CD4-positive, CD25-positive, alpha-beta regulatory T cell (primary cell): ENCODE measurements around the gene MYO15B. TPM values are rescaled to one million over a fixed set of nuclear protein-coding genes. Genes with fewer than 3 reads are reported as not detected.
A peak's percentile ranks its signal among the peaks of the same experiment; 100 is the strongest.

Experiments used
- ATAC-seq, 2 donors: fragments of 150-1000 bp; cut with Tn5 transposase; one replicate each; pipeline ENCODE4 v1.10.0; 2021; ENCODE audit warnings: low read depth in 2 of 2, moderate number of reproducible peaks in 2 of 2, moderate library complexity in 1 of 2
- DNase-seq, 3 donors: peaks; one replicate each; pipeline versions ENCODE4 v3.0.0 to v3.0.0-alpha.2; 2012 to 2022; ENCODE audit warnings: mixed read lengths in 1 of 3
- H3K27ac ChIP-seq: one replicate; pipeline ENCODE4 v1.7.0; 2013; ENCODE audit warnings: mild to moderate bottlenecking, low read length; ENCODE audit not compliant: insufficient read depth, poor library complexity, severe bottlenecking
- H3K27me3 ChIP-seq: one replicate; pipeline ENCODE4 v1.7.0; 2013; ENCODE audit warnings: low read length; ENCODE audit not compliant: control insufficient read depth, insufficient read depth
- H3K36me3 ChIP-seq: one replicate; pipeline ENCODE4 v1.7.0; 2013; ENCODE audit warnings: mild to moderate bottlenecking, low read length, moderate library complexity; ENCODE audit not compliant: control insufficient read depth, insufficient read depth
- H3K4me1 ChIP-seq: 2 replicates; pipeline ENCODE4 v1.7.0; 2013; ENCODE audit warnings: mild to moderate bottlenecking, low read length; ENCODE audit not compliant: insufficient read depth, control insufficient read depth, poor library complexity, severe bottlenecking
- H3K4me3 ChIP-seq: one replicate; pipeline ENCODE4 v1.7.0; 2013; ENCODE audit warnings: low read depth, mild to moderate bottlenecking, low read length, moderate library complexity
- H3K9me3 ChIP-seq, 2 experiments: 1 replicate in 1 of 2; 2 replicates in 1 of 2; pipeline ENCODE4 v1.7.0; 2013; ENCODE audit warnings: low read length in 2 of 2, mild to moderate bottlenecking in 1 of 2, moderate library complexity in 1 of 2; ENCODE audit not compliant: control insufficient read depth in 2 of 2
- H3K27ac Mint-ChIP-seq, 3 donors: one replicate each; pipeline ENCODE4 v1.8.0; 2020 to 2022; ENCODE audit warnings: mild to moderate bottlenecking in 3 of 3, mixed read lengths in 3 of 3, moderate library complexity in 2 of 3
- H3K27me3 Mint-ChIP-seq: one replicate; pipeline ENCODE4 v1.8.0; 2022; ENCODE audit warnings: mild to moderate bottlenecking, mixed read lengths
- H3K36me3 Mint-ChIP-seq: one replicate; pipeline ENCODE4 v1.8.0; 2020; ENCODE audit warnings: mixed read lengths
- H3K4me1 Mint-ChIP-seq, 4 donors: one replicate each; pipeline ENCODE4 v1.8.0; 2020 to 2022; ENCODE audit warnings: mixed read lengths in 4 of 4, mild to moderate bottlenecking in 1 of 4
- H3K4me3 Mint-ChIP-seq, 4 donors: one replicate each; pipeline ENCODE4 v1.8.0; 2020 to 2022; ENCODE audit warnings: mild to moderate bottlenecking in 4 of 4, mixed read lengths in 4 of 4, moderate library complexity in 3 of 4
- H3K9me3 Mint-ChIP-seq, 7 donors: one replicate each; pipeline ENCODE4 v1.8.0; 2020 to 2022; ENCODE audit warnings: mixed read lengths in 7 of 7, mild to moderate bottlenecking in 3 of 7, moderate library complexity in 2 of 7
- polyA plus RNA-seq, 4 donors: library from polyadenylated mRNA; unstranded; fragments of 300-500 nt; fragmentation: Illumina TruSeq; gene quantifications; one replicate each; pipeline ENCODE4 v1.2.3, GENCODE V29; 2021
- total RNA-seq: library from RNA; stranded (reverse); gene quantifications from one replicate; pipeline ENCODE4 v1.2.3, GENCODE V29; 2022

MYO15B gene
- total and polyA plus RNA-seq, 5 donors from 2014 or later, result 0.95 to 117 (median 1.0) TPM

GRCh38 chr17:75649687-75650086 lies 62.1 kb downstream of the MYO15B start:
- H3K4me3 Mint-ChIP-seq, result no peak overlapping the region
- DNase-seq (no peak), ATAC-seq (no peak)
- H3K36me3 Mint-ChIP-seq, result peaks cover 34% of the 10 kb centered on the region
- Histone ChIP-seq H3K27ac (no peak overlapping the region), H3K36me3 (peaks cover 20% of the 10 kb centered on the region), H3K9me3 (no peaks in the 10 kb centered on the region), H3K4me3 (no peak overlapping the region), H3K4me1 (no peaks in the 10 kb centered on the region), H3K27me3 (no peaks in the 10 kb centered on the region)
- no peak overlapping the region for H3K27ac Mint-ChIP-seq
- H3K27me3 Mint-ChIP-seq, result no peaks in the 10 kb centered on the region
- peaks cover 0 to 21% (median 3%) of the 10 kb centered on the region in 4 donors for H3K4me1 Mint-ChIP-seq
- H3K9me3 Mint-ChIP-seq, result no peaks in the 10 kb centered on the region

GRCh38 chr17:75650874-75651273 lies 63.3 kb downstream of the MYO15B start:
- H3K4me3 ChIP-seq, result no peak overlapping the region
- peak overlapping the region in 1 of 3 donors; percentile 74 for H3K27ac Mint-ChIP-seq
- ATAC-seq, result no peak
- no peak for DNase-seq
- H3K4me3 Mint-ChIP-seq, result no peak overlapping the region
- H3K27me3 ChIP-seq, result no peaks in the 10 kb centered on the region
- H3K27me3 Mint-ChIP-seq, result no peaks in the 10 kb centered on the region
- H3K9me3 Mint-ChIP-seq, result no peaks in the 10 kb centered on the region
- no peak overlapping the region for H3K27ac ChIP-seq
- peaks cover 20% of the 10 kb centered on the region for H3K36me3 ChIP-seq
- peaks cover 0 to 16% (median 3%) of the 10 kb centered on the region in 4 donors for H3K4me1 Mint-ChIP-seq
- no peaks in the 10 kb centered on the region for H3K4me1 ChIP-seq
- no peaks in the 10 kb centered on the region for H3K9me3 ChIP-seq
- H3K36me3 Mint-ChIP-seq, result peaks cover 28% of the 10 kb centered on the region

- H3K4me1 ChIP-seq, result no peaks in the 10 kb centered on the region
- H3K27me3 ChIP-seq, result no peaks in the 10 kb centered on the region
- H3K27ac ChIP-seq, result no peak overlapping the region
- H3K27me3 Mint-ChIP-seq, result no peaks in the 10 kb centered on the region
- no peak overlapping the region for H3K4me3 ChIP-seq
- no peak overlapping the region for H3K4me3 Mint-ChIP-seq
- DNase-seq, result no peak
- H3K9me3 Mint-ChIP-seq, result no peaks in the 10 kb centered on the region
- peaks cover 25% of the 10 kb centered on the region for H3K36me3 ChIP-seq
- no peak overlapping the region for H3K27ac Mint-ChIP-seq
- H3K36me3 Mint-ChIP-seq, result peaks cover 28% of the 10 kb centered on the region
- no peaks in the 10 kb centered on the region for H3K9me3 ChIP-seq
- peaks cover 0 to 8% (median 3%) of the 10 kb centered on the region in 4 donors for H3K4me1 Mint-ChIP-seq
- ATAC-seq, result no peak
Observed at GRCh38 chr17:75652341-75652740, 64.7 kb downstream of the MYO15B start.

- Mint-ChIP-seq H3K4me3 (no peak overlapping the region), H3K36me3 (peaks cover 23% of the 10 kb centered on the region), H3K27ac (peak overlapping the region in 1 of 3 donors; percentile 61), H3K4me1 (peaks cover 0 to 6% (median 3%) of the 10 kb centered on the region in 4 donors), H3K9me3 (no peaks in the 10 kb centered on the region), H3K27me3 (no peaks in the 10 kb centered on the region)
- ATAC-seq (peak; percentile 58), DNase-seq (peak in 1 of 3 donors; percentile 29)
- Histone ChIP-seq H3K27me3 (no peaks in the 10 kb centered on the region), H3K27ac (no peak overlapping the region), H3K9me3 (no peaks in the 10 kb centered on the region), H3K4me1 (no peaks in the 10 kb centered on the region), H3K4me3 (no peak overlapping the region), H3K36me3 (peaks cover 25% of the 10 kb centered on the region)
Observed at GRCh38 chr17:75652934-75653549, 65.4 kb downstream of the MYO15B start.

- Histone ChIP-seq H3K4me3 (no peak overlapping the region), H3K27ac (no peak overlapping the region), H3K36me3 (peaks cover 22% of the 10 kb centered on the region), H3K4me1 (no peaks in the 10 kb centered on the region), H3K9me3 (no peaks in the 10 kb centered on the region), H3K27me3 (no peaks in the 10 kb centered on the region)
- no peaks in the 10 kb centered on the region for H3K9me3 Mint-ChIP-seq
- no peak for DNase-seq
- H3K27ac Mint-ChIP-seq, result peak overlapping the region in 1 of 3 donors; percentile 41
- H3K36me3 Mint-ChIP-seq, result peaks cover 16% of the 10 kb centered on the region
- peaks cover 0 to 6% (median 3%) of the 10 kb centered on the region in 4 donors for H3K4me1 Mint-ChIP-seq
- no peaks in the 10 kb centered on the region for H3K27me3 Mint-ChIP-seq
- ATAC-seq, result no peak
- no peak overlapping the region for H3K4me3 Mint-ChIP-seq
Observed at GRCh38 chr17:75654176-75654575, 66.6 kb downstream of the MYO15B start.

GRCh38 chr17:75658237-75658636 lies 70.6 kb downstream of the MYO15B start:
- no peaks in the 10 kb centered on the region for H3K27me3 Mint-ChIP-seq
- peaks cover 0 to 2% (median under 1%) of the 10 kb centered on the region in 4 donors for H3K4me1 Mint-ChIP-seq
- Histone ChIP-seq H3K27ac (no peak overlapping the region), H3K4me3 (no peak overlapping the region), H3K4me1 (no peaks in the 10 kb centered on the region), H3K27me3 (no peaks in the 10 kb centered on the region), H3K36me3 (peaks cover 22% of the 10 kb centered on the region), H3K9me3 (no peaks in the 10 kb centered on the region)
- peak overlapping the region in 1 of 3 donors; percentile 39 for H3K27ac Mint-ChIP-seq
- H3K36me3 Mint-ChIP-seq, result peaks cover 18% of the 10 kb centered on the region
- ATAC-seq (no peak), DNase-seq (no peak)
- no peaks in the 10 kb centered on the region for H3K9me3 Mint-ChIP-seq
- no peak overlapping the region for H3K4me3 Mint-ChIP-seq

GRCh38 chr17:75661531-75661930 lies 73.9 kb downstream of the MYO15B start:
- no peaks in the 10 kb centered on the region for H3K27me3 ChIP-seq
- H3K27me3 Mint-ChIP-seq, result no peaks in the 10 kb centered on the region
- peaks cover 12% of the 10 kb centered on the region for H3K36me3 Mint-ChIP-seq
- H3K36me3 ChIP-seq, result peaks cover 27% of the 10 kb centered on the region
- H3K4me1 ChIP-seq, result peaks cover 4% of the 10 kb centered on the region
- H3K4me3 ChIP-seq, result no peak overlapping the region
- H3K27ac ChIP-seq, result no peak overlapping the region
- no peak overlapping the region for H3K4me3 Mint-ChIP-seq
- no peak for DNase-seq
- no peaks in the 10 kb centered on the region for H3K9me3 ChIP-seq
- H3K4me1 Mint-ChIP-seq, result peaks cover 5 to 18% (median 10%) of the 10 kb centered on the region in 4 donors
- no peaks in the 10 kb centered on the region for H3K9me3 Mint-ChIP-seq
- H3K27ac Mint-ChIP-seq, result no peak overlapping the region
- no peak for ATAC-seq

- Histone ChIP-seq H3K4me1 (peaks cover 7% of the 10 kb centered on the region), H3K27ac (no peak overlapping the region), H3K27me3 (no peaks in the 10 kb centered on the region), H3K4me3 (no peak overlapping the region), H3K9me3 (no peaks in the 10 kb centered on the region), H3K36me3 (peaks cover 21% of the 10 kb centered on the region)
- Mint-ChIP-seq H3K36me3 (peaks cover 12% of the 10 kb centered on the region), H3K27ac (no peak overlapping the region), H3K27me3 (no peaks in the 10 kb centered on the region), H3K4me1 (peaks cover 5 to 18% (median 10%) of the 10 kb centered on the region in 4 donors), H3K4me3 (peak overlapping the region in 1 of 4 donors; percentile 10), H3K9me3 (no peaks in the 10 kb centered on the region)
- no peak for DNase-seq
- ATAC-seq, result no peak
Observed at GRCh38 chr17:75662511-75662910, 74.9 kb downstream of the MYO15B start.
